BJ (cell line): Measurements from ENCODE around the gene GPX2. TPM values are rescaled to one million over a fixed set of nuclear protein-coding genes. Genes with fewer than 3 reads are reported as not detected.

Source experiments
- CTCF ChIA-PET: fragments of 350-600 bp; formaldehyde crosslinking; extraction: SDS; loops from one replicate; lab custom pipeline; 2021; ENCODE audit warnings: antibody characterized with exemption, inconsistent platforms; lab: Yijun Ruan, JAX
- POLR2A ChIA-PET: fragments of 300-600 bp; sonication (Branson Sonifier 250); formaldehyde crosslinking; extraction: SDS; loops from one replicate; lab custom pipeline; 2021; ENCODE audit warnings: antibody characterized with exemption; lab: Charles Lee
- DNase-seq: peaks from one replicate; pipeline ENCODE4 v3.0.0-alpha.2; 2011; ENCODE audit warnings: low read depth
- H3K27me3 ChIP-seq: 2 replicates; pipeline ENCODE4 v1.6.0; 2011; ENCODE audit warnings: low read length; ENCODE audit not compliant: control insufficient read depth, insufficient read depth
- H3K36me3 ChIP-seq: 2 replicates; pipeline ENCODE4 v1.5.1; 2011; ENCODE audit warnings: low read length; ENCODE audit not compliant: control insufficient read depth, insufficient read depth
- H3K4me3 ChIP-seq: 2 replicates; pipeline ENCODE4 v1.5.1; 2011; ENCODE audit warnings: low read depth, mild to moderate bottlenecking, control low read depth, low read length
- CTCF ChIP-seq: IDR thresholded peaks from 2 replicates; pipeline ENCODE4 v1.5.1; 2011; ENCODE audit warnings: low read depth, mild to moderate bottlenecking, control low read depth, inconsistent platforms, low read length, moderate library complexity; ENCODE audit not compliant: insufficient read depth
- polyA plus RNA-seq: library from polyadenylated mRNA; depleted of rRNA; stranded (reverse); fragments of >200 nt; gene quantifications from 2 replicates; pipeline ENCODE4 v1.2.3, GENCODE V29; 2011

Gene GPX2
- polyA plus RNA-seq, 1 experiment = 0.15 TPM

GRCh38 chr14:64970776-64971477, 28.4 kb upstream of the GPX2 start:
- no peak for TF ChIP-seq CTCF
- Histone ChIP-seq H3K4me3 (no peak overlapping the region), H3K36me3 (no peaks in the 10 kb centered on the region), H3K27me3 (peaks cover 1% of the 10 kb centered on the region; the same call in 1 of the 2 replicates)
- no peak for DNase-seq
- ChIA-PET CTCF (interaction anchor here (0.8 to 1.3 kb wide), 2 partner anchors 10 to 16 kb away, joined by 3 to 4 read pairs; partner anchors contain the start of gene FNTB), POLR2A (interaction anchor here (0.6 kb wide), 1 partner anchor 339 kb away, joined by 5 read pairs; no protein-coding TSS in a partner anchor)

GRCh38 chr14:64970041-64970440, 27.5 kb upstream of the GPX2 start:
- ChIA-PET POLR2A (no interaction called here), CTCF (interaction anchor here (0.6 to 1.3 kb wide), 4 partner anchors 10 to 17 kb away, joined by 3 to 4 read pairs (median 3); partner anchors contain the start of gene FNTB)
- TF ChIP-seq CTCF = no peak

GRCh38 chr14:64968651-64969050, 26.1 kb upstream of the GPX2 start:
- no peak for TF ChIP-seq CTCF
- Histone ChIP-seq H3K4me3 (no peak overlapping the region), H3K36me3 (no peaks in the 10 kb centered on the region), H3K27me3 (peaks cover 1% of the 10 kb centered on the region; the same call in 1 of the 2 replicates)
- ChIA-PET POLR2A (no interaction called here), CTCF (interaction anchor here (1.4 kb wide), 1 partner anchor 18 kb away, joined by 4 read pairs; no protein-coding TSS in a partner anchor)
- no peak for DNase-seq

More at GRCh38 chr14:64970041-64970440, 27.5 kb upstream of the GPX2 start:
- Histone ChIP-seq H3K36me3 (no peaks in the 10 kb centered on the region), H3K27me3 (peaks cover 1% of the 10 kb centered on the region; the same call in 1 of the 2 replicates), H3K4me3 (no peak overlapping the region)
- no peak for DNase-seq

- DNase-seq = no peak
- Histone ChIP-seq H3K36me3 (no peaks in the 10 kb centered on the region), H3K4me3 (no peak overlapping the region), H3K27me3 (peaks cover 1% of the 10 kb centered on the region; the same call in 1 of the 2 replicates)
- POLR2A ChIA-PET = no interaction called here
- CTCF ChIA-PET = interaction anchor here (1.4 kb wide), 1 partner anchor 18 kb away, joined by 4 read pairs; no protein-coding TSS in a partner anchor
- TF ChIP-seq CTCF = no peak
Observed at GRCh38 chr14:64968167-64968566, 25.6 kb upstream of the GPX2 start.

GRCh38 chr14:64966976-64967375, 24.4 kb upstream of the GPX2 start:
- CTCF ChIA-PET = no interaction called here
- POLR2A ChIA-PET = no interaction called here
- no peak for TF ChIP-seq CTCF
- H3K36me3 ChIP-seq = no peaks in the 10 kb centered on the region
- H3K4me3 ChIP-seq = no peak overlapping the region
- no peak for DNase-seq
- no peaks in the 10 kb centered on the region for H3K27me3 ChIP-seq
